GM23248 (cell line): ENCODE results near the gene HSD17B13.

Source experiments
- EZH2 ChIP-seq: fragments of 200-600 bp; sonication (generic); IDR thresholded peaks from 2 replicates; pipeline ENCODE4 v1.6.1; 2018; ENCODE audit warnings: antibody characterized with exemption, mild to moderate bottlenecking; ENCODE audit not compliant: insufficient read depth, poor library complexity, severe bottlenecking
- EZH2phosphoT487 ChIP-seq: fragments of 200-600 bp; sonication (generic); IDR thresholded peaks from 2 replicates; pipeline ENCODE4 v1.6.1; 2018; ENCODE audit warnings: antibody characterized with exemption, moderate library complexity, mild to moderate bottlenecking, low read depth; ENCODE audit not compliant: insufficient read depth

DNA sequence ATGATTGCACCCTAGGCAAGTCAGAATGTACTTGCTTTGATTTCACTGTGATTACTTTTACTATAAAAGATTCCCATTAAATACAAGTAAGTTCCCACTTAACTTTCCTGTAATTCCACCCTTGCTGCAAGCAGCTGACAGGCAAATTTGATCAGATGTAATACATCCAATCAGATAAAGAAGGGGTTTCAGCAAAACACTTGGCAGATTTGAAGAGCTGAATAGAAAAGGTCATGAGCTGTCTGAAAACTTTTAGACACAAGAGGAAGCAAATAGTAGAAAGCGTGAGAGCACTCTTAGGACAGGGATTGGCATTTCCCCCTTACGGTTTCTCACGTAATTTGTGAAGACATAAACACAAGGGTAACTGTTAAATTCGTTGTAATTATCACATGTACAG is 22.8 kb downstream of the HSD17B13 start:
- TF ChIP-seq EZH2, result no peak
- TF ChIP-seq EZH2phosphoT487, result no peak
